Measurements from ENCODE around the gene MEA1. TPM values are rescaled to one million over a fixed set of nuclear protein-coding genes. Genes with fewer than 3 reads are reported as not detected.

MEA1 gene
- total and polyA plus RNA-seq, 2 experiments from 2014 or later, result 70.5 to 205 TPM

DNA sequence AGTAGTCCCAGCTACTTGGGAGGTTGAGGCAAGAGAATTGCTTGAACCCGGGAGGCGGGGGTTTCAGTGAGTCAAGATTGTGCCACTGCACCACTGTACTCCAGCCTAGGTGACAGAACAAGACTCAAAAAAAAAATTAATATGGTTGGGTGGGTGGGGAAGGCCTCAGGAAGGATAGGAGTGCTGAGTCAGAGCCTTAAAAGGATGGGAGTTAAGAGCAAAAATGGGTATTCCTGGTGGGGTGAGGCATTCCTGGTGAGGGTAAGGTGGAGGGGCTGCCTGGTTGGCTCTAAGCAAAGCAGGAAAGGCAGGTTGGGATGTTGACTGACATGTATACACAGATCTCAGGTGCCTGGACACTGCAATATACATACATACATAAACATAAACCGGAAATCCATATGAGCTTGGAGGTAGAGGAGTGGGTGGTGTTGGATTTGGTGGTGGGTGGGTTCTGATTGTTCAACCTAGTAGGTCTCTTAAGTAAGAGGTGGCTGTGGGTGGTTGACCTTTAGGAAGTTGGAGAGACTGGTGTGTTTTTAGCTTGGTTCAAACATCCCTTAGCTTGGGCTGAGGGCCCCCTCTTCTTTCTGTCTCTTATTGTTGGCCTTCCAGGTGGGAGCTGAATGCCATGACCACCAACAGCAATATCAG lies 6.4 kb upstream of the MEA1 start:
- H3K36me3 ChIP-seq (ENCODE audit: insufficient read depth), result peaks cover 21% of the 10 kb centered on the region
- peaks cover 13% of the 10 kb centered on the region for H4K20me1 ChIP-seq (replicated peaks; ENCODE audit: insufficient read depth)
- no peak for ATAC-seq
- H3K4me1 ChIP-seq (ENCODE audit: insufficient read depth), result peaks cover 10% of the 10 kb centered on the region
- H2AFZ ChIP-seq, result no peak overlapping the region
- H3K9me2 ChIP-seq (ENCODE audit: insufficient read depth), result no peaks in the 10 kb centered on the region
- peak overlapping the region; percentile 90; the same call in 1 of the 2 replicates for H3K27ac ChIP-seq (ENCODE audit: low read depth)
- no peak for DNase-seq (ENCODE audit: low spot score)
- Mint-ChIP-seq H3K4me3 (peak overlapping the region; percentile 100), H3K9me3 (no peaks in the 10 kb centered on the region; the same call in 1 of the 3 replicates), H3K4me1 (peaks cover 14% of the 10 kb centered on the region), H3K36me3 (ENCODE audit: low read depth) (peaks cover 66% of the 10 kb centered on the region), H3K27me3 (ENCODE audit: insufficient read depth, low read depth, poor library complexity) (peaks cover 7% of the 10 kb centered on the region), H3K27ac (peak overlapping the region; percentile 57; the same call in 1 of the 2 replicates)
- peaks cover 50% of the 10 kb centered on the region for H3K79me2 ChIP-seq (replicated peaks; ENCODE audit: insufficient read depth)
- H3K4me2 ChIP-seq, result no peak overlapping the region; the same call in 1 of the 2 replicates
- no peak overlapping the region for H3K4me3 ChIP-seq
- no peaks in the 10 kb centered on the region for H3K27me3 ChIP-seq (ENCODE audit: insufficient read depth)
- TF ChIP-seq POLR2AphosphoS5 (IDR thresholded peaks at IDR 0.05; ENCODE audit: low read depth) (no peak), EZH2 (IDR thresholded peaks at IDR 0.05; ENCODE audit: low read depth, unreplicated experiment) (no peak), STAT1 (IDR thresholded peaks at IDR 0.05; ENCODE audit: unreplicated experiment) (no peak)
- TF ChIP-seq, protein P1, sequence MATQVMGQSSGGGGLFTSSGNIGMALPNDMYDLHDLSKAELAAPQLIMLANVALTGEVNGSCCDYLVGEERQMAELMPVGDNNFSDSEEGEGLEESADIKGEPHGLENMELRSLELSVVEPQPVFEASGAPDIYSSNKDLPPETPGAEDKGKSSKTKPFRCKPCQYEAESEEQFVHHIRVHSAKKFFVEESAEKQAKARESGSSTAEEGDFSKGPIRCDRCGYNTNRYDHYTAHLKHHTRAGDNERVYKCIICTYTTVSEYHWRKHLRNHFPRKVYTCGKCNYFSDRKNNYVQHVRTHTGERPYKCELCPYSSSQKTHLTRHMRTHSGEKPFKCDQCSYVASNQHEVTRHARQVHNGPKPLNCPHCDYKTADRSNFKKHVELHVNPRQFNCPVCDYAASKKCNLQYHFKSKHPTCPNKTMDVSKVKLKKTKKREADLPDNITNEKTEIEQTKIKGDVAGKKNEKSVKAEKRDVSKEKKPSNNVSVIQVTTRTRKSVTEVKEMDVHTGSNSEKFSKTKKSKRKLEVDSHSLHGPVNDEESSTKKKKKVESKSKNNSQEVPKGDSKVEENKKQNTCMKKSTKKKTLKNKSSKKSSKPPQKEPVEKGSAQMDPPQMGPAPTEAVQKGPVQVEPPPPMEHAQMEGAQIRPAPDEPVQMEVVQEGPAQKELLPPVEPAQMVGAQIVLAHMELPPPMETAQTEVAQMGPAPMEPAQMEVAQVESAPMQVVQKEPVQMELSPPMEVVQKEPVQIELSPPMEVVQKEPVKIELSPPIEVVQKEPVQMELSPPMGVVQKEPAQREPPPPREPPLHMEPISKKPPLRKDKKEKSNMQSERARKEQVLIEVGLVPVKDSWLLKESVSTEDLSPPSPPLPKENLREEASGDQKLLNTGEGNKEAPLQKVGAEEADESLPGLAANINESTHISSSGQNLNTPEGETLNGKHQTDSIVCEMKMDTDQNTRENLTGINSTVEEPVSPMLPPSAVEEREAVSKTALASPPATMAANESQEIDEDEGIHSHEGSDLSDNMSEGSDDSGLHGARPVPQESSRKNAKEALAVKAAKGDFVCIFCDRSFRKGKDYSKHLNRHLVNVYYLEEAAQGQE (IDR thresholded peaks at IDR 0.05; ENCODE audit: unreplicated experiment), result no peak
- peaks cover 21% of the 10 kb centered on the region for H3F3A ChIP-seq (replicated peaks; ENCODE audit: low read depth)

DNA sequence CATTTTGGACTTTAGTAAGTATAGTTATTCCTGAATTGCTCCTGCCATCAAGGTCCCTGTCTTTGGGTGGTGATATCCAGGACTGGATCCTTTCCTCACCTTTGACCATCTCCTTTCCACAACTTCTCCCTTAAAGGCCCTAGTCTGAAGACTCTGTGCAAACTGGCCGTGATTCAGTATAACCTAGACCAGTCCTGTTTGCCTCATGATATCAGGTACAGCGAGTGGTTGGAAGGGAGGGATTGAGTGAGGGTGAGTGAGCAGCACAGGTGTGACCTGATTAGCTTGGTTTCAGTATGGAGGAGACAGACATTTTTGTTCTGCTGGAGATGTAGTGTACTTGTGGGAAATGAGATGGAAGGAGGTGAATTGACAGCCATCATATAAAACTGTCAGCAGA lies 5.4 kb upstream of the MEA1 start:
- Histone ChIP-seq H3F3A (replicated peaks; ENCODE audit: low read depth) (peaks cover 10% of the 10 kb centered on the region), H3K4me1 (ENCODE audit: insufficient read depth) (peaks cover 16% of the 10 kb centered on the region), H3K27me3 (ENCODE audit: insufficient read depth) (no peaks in the 10 kb centered on the region), H3K4me3 (no peak overlapping the region), H4K20me1 (replicated peaks; ENCODE audit: insufficient read depth) (peaks cover 3% of the 10 kb centered on the region), H3K79me2 (replicated peaks; ENCODE audit: insufficient read depth) (peaks cover 52% of the 10 kb centered on the region), H3K27ac (ENCODE audit: low read depth) (no peak overlapping the region), H3K36me3 (ENCODE audit: insufficient read depth) (peaks cover 14% of the 10 kb centered on the region; the same call in 1 of the 2 replicates), H3K9me2 (ENCODE audit: insufficient read depth) (no peaks in the 10 kb centered on the region), H2AFZ (no peak overlapping the region), H3K4me2 (no peak overlapping the region)
- Mint-ChIP-seq H3K36me3 (ENCODE audit: low read depth) (peaks cover 56% of the 10 kb centered on the region), H3K9me3 (no peaks in the 10 kb centered on the region; the same call in 1 of the 3 replicates), H3K27ac (no peak overlapping the region), H3K27me3 (ENCODE audit: insufficient read depth, low read depth, poor library complexity) (peaks cover 7% of the 10 kb centered on the region), H3K4me3 (no peak overlapping the region; the same call in 2 of the 3 replicates), H3K4me1 (peaks cover 20% of the 10 kb centered on the region)
- ATAC-seq (no peak), DNase-seq (ENCODE audit: low spot score) (no peak)
- TF ChIP-seq EZH2phosphoT487 (IDR thresholded peaks at IDR 0.05; ENCODE audit: unreplicated experiment), result no peak
- TF ChIP-seq, protein P1 (IDR thresholded peaks at IDR 0.05; ENCODE audit: unreplicated experiment), result no peak
- TF ChIP-seq ZNF331 (CRISPR knock-in tag; IDR thresholded peaks at IDR 0.05; ENCODE audit: low read depth), result no peak
